Liver (tissue), 3 donors: ENCODE measurements around the gene PAX6.

Experiments
- EGR1 ChIP-seq, 2 donors: IDR thresholded peaks; 2 replicates each; pipeline ENCODE4 v1.6.1; 2016 to 2018; ENCODE audit warnings: antibody characterized with exemption in 2 of 2, low read depth in 2 of 2
- GABPA ChIP-seq, 2 donors: IDR thresholded peaks in 1 of 2; conservative IDR thresholded peaks in 1 of 2; 2 replicates each; pipeline ENCODE4 v1.6.1; 2016; ENCODE audit warnings: antibody characterized with exemption in 2 of 2, mild to moderate bottlenecking in 1 of 2, moderate library complexity in 1 of 2
- HNF4A ChIP-seq, 2 donors: conservative IDR thresholded peaks; 2 replicates each; pipeline ENCODE4 v1.6.1; 2016; ENCODE audit warnings: antibody characterized with exemption in 2 of 2, mild to moderate bottlenecking in 2 of 2
- TAF1 ChIP-seq: conservative IDR thresholded peaks from 2 replicates; pipeline ENCODE4 v1.6.1; 2016; ENCODE audit warnings: antibody characterized with exemption, mild to moderate bottlenecking
- TF ChIP-seq, protein P1 (sequence below): IDR thresholded peaks from 2 replicates; pipeline ENCODE4 v1.6.1; 2016; ENCODE audit warnings: antibody characterized with exemption, mild to moderate bottlenecking
- TF ChIP-seq, protein P2 (sequence below): IDR thresholded peaks from 2 replicates; pipeline ENCODE4 v1.6.1; 2016; ENCODE audit warnings: antibody characterized with exemption
- TF ChIP-seq, protein P3 (sequence below): fragments of 150-350 bp; IDR thresholded peaks from 2 replicates; pipeline ENCODE4 v1.5.1; 2017; ENCODE audit warnings: improper control_type of control experiment, low read depth, low read length; ENCODE audit not compliant: missing input control
- TF ChIP-seq, protein P4 (sequence below): IDR thresholded peaks from 2 replicates; pipeline ENCODE4 v1.6.1; 2016; ENCODE audit warnings: antibody characterized with exemption
- donor health status: healthy.
- donor health status: healthy.

DNA sequence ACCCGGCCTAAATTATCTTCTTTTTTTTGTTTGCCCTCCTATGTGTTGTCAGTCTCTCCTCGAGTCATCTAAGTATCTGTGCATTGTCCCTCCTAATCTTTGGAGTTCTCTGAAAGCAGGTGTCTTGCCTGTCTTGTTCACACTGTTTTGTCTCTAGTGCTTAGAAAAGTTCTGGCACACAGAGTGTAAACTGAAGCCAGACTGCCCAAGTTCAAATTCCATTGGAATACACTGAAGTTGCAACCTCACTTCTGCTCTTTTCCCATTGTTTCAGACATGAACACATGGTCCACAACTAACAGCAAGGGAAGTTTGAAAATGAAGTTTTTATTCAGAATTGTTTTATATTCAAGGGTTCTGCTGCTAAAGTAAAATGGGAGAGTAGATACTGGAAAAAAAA is 38.7 kb downstream of the PAX6 start:
- TF ChIP-seq, protein P1, sequence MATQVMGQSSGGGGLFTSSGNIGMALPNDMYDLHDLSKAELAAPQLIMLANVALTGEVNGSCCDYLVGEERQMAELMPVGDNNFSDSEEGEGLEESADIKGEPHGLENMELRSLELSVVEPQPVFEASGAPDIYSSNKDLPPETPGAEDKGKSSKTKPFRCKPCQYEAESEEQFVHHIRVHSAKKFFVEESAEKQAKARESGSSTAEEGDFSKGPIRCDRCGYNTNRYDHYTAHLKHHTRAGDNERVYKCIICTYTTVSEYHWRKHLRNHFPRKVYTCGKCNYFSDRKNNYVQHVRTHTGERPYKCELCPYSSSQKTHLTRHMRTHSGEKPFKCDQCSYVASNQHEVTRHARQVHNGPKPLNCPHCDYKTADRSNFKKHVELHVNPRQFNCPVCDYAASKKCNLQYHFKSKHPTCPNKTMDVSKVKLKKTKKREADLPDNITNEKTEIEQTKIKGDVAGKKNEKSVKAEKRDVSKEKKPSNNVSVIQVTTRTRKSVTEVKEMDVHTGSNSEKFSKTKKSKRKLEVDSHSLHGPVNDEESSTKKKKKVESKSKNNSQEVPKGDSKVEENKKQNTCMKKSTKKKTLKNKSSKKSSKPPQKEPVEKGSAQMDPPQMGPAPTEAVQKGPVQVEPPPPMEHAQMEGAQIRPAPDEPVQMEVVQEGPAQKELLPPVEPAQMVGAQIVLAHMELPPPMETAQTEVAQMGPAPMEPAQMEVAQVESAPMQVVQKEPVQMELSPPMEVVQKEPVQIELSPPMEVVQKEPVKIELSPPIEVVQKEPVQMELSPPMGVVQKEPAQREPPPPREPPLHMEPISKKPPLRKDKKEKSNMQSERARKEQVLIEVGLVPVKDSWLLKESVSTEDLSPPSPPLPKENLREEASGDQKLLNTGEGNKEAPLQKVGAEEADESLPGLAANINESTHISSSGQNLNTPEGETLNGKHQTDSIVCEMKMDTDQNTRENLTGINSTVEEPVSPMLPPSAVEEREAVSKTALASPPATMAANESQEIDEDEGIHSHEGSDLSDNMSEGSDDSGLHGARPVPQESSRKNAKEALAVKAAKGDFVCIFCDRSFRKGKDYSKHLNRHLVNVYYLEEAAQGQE, result no peak
- TF ChIP-seq, protein P2, sequence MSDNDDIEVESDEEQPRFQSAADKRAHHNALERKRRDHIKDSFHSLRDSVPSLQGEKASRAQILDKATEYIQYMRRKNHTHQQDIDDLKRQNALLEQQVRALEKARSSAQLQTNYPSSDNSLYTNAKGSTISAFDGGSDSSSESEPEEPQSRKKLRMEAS, result no peak
- TF ChIP-seq, protein P3, sequence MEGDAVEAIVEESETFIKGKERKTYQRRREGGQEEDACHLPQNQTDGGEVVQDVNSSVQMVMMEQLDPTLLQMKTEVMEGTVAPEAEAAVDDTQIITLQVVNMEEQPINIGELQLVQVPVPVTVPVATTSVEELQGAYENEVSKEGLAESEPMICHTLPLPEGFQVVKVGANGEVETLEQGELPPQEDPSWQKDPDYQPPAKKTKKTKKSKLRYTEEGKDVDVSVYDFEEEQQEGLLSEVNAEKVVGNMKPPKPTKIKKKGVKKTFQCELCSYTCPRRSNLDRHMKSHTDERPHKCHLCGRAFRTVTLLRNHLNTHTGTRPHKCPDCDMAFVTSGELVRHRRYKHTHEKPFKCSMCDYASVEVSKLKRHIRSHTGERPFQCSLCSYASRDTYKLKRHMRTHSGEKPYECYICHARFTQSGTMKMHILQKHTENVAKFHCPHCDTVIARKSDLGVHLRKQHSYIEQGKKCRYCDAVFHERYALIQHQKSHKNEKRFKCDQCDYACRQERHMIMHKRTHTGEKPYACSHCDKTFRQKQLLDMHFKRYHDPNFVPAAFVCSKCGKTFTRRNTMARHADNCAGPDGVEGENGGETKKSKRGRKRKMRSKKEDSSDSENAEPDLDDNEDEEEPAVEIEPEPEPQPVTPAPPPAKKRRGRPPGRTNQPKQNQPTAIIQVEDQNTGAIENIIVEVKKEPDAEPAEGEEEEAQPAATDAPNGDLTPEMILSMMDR, result no peak
- TF ChIP-seq GABPA (IDR thresholded peaks at IDR 0.05 in 1 of 2, conservative IDR thresholded peaks at IDR 0.05 in 1 of 2) (no peak), TAF1 (no peak), EGR1 (IDR thresholded peaks at IDR 0.05; ENCODE audit: low read depth in 2 of 2) (no peak), HNF4A (conservative IDR thresholded peaks at IDR 0.05) (no peak)
- TF ChIP-seq, protein P4, sequence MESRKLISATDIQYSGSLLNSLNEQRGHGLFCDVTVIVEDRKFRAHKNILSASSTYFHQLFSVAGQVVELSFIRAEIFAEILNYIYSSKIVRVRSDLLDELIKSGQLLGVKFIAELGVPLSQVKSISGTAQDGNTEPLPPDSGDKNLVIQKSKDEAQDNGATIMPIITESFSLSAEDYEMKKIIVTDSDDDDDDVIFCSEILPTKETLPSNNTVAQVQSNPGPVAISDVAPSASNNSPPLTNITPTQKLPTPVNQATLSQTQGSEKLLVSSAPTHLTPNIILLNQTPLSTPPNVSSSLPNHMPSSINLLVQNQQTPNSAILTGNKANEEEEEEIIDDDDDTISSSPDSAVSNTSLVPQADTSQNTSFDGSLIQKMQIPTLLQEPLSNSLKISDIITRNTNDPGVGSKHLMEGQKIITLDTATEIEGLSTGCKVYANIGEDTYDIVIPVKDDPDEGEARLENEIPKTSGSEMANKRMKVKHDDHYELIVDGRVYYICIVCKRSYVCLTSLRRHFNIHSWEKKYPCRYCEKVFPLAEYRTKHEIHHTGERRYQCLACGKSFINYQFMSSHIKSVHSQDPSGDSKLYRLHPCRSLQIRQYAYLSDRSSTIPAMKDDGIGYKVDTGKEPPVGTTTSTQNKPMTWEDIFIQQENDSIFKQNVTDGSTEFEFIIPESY, result no peak
